ENCODE results near the gene SPDYE11.
"Not testable (repeated sequence)": the region's sequence is repeated elsewhere in the genome, so short reads cannot be mapped to it uniquely, and the experiment has no call there.

The SPDYE11 gene, protein sequence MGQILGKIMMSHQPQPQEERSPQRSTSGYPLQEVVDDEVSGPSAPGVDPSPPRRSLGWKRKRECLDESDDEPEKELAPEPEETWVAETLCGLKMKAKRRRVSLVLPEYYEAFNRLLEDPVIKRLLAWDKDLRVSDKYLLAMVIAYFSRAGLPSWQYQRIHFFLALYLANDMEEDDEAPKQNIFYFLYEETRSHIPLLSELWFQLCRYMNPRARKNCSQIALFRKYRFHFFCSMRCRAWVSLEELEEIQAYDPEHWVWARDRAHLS

GRCh38 chr7:73057811-73058210 is at the start of gene SPDYE11:
SPDYE11 (minus strand) TSS chr7:73057911; CDS start chr7:73056111, 1,800 bp downstream.
- intact Hi-C loops (cut with DNase I) = not testable (repeated sequence)

GRCh38 chr7:73085938-73086337 is 28.2 kb upstream of the SPDYE11 start, which contains the start of gene SPDYE9:
SPDYE9 (minus strand) TSS chr7:73086038; CDS start chr7:73084238, 1,800 bp downstream.
- intact Hi-C loops (cut with DNase I); DNase-seq: not testable (repeated sequence)

More at GRCh38 chr7:73057811-73058210, at the start of gene SPDYE11:
- not testable (repeated sequence) for DNase-seq

DNA sequence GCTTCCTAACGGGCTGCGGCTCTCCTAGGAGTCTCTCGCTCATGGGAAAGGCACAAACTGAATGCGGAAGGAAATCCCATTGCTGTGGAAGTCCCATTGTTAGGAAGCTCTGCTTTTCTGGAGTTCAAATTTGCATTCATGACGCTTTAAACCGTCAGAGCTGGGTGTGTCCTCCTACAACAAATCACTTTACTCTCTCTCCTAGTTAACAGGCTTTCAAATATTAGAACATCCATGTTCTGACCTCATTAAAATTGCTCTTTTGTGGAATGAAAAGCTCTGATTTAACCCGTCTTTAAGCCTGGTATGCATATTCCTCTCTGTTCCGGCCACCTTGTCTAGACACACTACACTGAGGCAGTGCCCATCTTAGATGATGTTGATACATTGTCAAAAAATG is 28.0 kb downstream of the SPDYE11 start, which contains the start of gene SPDYE8:
Gene SPDYE8 (minus strand): TSS at position 101 of the 400 bp plus-strand sequence. CDS start 1,800 bp downstream, outside the sequence.
- DNase-seq; intact Hi-C loops (cut with DNase I): not testable (repeated sequence)

GRCh38 chr7:73006491-73006890 is 51.2 kb downstream of the SPDYE11 start:
- DNase-seq = peak in 6 of 10 donors; percentile 6 to 86 (median 24)
- intact Hi-C loops (cut with DNase I) = not testable (repeated sequence)

- DNase-seq = peak; percentile 81 to 99 (median 92)
- intact Hi-C loops (cut with DNase I) = not testable (repeated sequence)
These were observed 51.8 kb downstream of the SPDYE11 start for GRCh38 chr7:73005693-73006447.

DNA sequence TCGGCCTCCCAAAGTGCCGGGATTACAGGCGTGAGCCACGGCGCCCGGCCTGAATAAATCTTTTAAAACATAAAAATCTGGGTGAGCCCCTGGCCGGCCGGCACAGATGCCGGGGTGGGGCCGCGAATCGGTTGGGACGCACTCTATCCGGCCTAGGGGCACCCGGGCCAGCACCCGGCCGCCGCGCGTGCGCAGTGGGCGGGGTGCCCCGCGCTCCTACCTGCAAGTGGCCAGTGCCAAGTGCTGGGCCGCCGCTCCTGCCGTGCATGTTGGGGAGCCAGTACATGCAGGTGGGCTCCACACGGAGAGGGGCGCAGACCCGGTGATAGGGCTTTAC is 52.4 kb downstream of the SPDYE11 start:
- intact Hi-C loops (cut with DNase I) = not testable (repeated sequence)
- DNase-seq = peak; percentile 26 to 95 (median 60)

- DNase-seq; intact Hi-C loops (cut with DNase I): not testable (repeated sequence)
These were observed 59.7 kb downstream of the SPDYE11 start for GRCh38 chr7:72997887-72998468.

Measured in posterior cingulate gyrus (tissue), 11 donors.